SU-DHL-6 (cell line): ENCODE measurements around the gene C2CD4C.

Experiments used
- EZH2phosphoT487 ChIP-seq: fragments of 200-600 bp; sonication (generic), shearing (Covaris generic); conservative IDR thresholded peaks from 2 replicates; pipeline ENCODE4 v1.6.1; 2018; ENCODE audit warnings: mild to moderate bottlenecking, antibody characterized with exemption, low read length, moderate library complexity, mixed read lengths
- TF ChIP-seq, protein P1 (sequence below): fragments of 200-600 bp; sonication (generic); IDR thresholded peaks from one replicate; pipeline ENCODE4 v1.5.1; 2017; ENCODE audit warnings: antibody characterized with exemption, mild to moderate bottlenecking, low read length, moderate library complexity; ENCODE audit not compliant: insufficient read depth, poor library complexity, severe bottlenecking

DNA sequence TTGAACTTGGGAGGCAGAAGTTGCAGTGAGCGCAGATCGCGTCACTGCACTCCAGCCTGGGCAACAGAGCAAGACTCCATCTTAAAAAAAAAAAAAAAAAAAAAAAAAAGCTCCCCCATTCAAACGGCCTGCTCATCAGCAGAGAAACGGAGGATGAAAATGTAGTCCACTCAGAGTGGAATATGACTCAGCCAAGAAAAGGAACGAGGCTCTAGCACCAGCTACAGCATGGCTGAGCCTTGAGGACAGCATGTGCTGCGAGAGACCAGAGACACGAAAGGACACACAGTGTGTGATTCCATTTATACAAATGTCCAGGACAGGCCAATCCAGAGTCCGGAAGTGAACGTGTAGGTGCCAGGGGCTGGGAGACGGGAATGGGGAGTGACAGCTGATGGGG is 46.3 kb downstream of the C2CD4C start:
- TF ChIP-seq, protein P1, sequence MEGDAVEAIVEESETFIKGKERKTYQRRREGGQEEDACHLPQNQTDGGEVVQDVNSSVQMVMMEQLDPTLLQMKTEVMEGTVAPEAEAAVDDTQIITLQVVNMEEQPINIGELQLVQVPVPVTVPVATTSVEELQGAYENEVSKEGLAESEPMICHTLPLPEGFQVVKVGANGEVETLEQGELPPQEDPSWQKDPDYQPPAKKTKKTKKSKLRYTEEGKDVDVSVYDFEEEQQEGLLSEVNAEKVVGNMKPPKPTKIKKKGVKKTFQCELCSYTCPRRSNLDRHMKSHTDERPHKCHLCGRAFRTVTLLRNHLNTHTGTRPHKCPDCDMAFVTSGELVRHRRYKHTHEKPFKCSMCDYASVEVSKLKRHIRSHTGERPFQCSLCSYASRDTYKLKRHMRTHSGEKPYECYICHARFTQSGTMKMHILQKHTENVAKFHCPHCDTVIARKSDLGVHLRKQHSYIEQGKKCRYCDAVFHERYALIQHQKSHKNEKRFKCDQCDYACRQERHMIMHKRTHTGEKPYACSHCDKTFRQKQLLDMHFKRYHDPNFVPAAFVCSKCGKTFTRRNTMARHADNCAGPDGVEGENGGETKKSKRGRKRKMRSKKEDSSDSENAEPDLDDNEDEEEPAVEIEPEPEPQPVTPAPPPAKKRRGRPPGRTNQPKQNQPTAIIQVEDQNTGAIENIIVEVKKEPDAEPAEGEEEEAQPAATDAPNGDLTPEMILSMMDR, result no peak
- no peak for TF ChIP-seq EZH2phosphoT487
